GM13977 (cell line): ENCODE results near the gene HNRNPH3.
"Not testable (repeated sequence)": the region's sequence is repeated elsewhere in the genome, so short reads cannot be mapped to it uniquely, and the experiment has no call there.

Experiments used
- DNase-seq: peaks from one replicate; pipeline ENCODE4 v3.0.0; 2012; ENCODE audit warnings: low spot score
- in situ Hi-C: fragments of 300-500 bp; cut with MboI; formaldehyde crosslinking; loops from one replicate; pipeline ENCODE4 v1.12.0; 2022; ENCODE audit warnings: low sequenced_read_pairs, low pct_unique_long_range_greater_than_20kb, mixed read lengths, inconsistent platforms; ENCODE audit not compliant: unreplicated experiment
- TF ChIP-seq, protein P1 (sequence below): IDR thresholded peaks from 2 replicates; pipeline ENCODE4 v1.5.1; 2012; ENCODE audit warnings: mild to moderate bottlenecking, control low read depth; ENCODE audit not compliant: insufficient read depth; ENCODE audit errors: extremely low read depth, missing control alignments

The HNRNPH3 gene

DNA sequence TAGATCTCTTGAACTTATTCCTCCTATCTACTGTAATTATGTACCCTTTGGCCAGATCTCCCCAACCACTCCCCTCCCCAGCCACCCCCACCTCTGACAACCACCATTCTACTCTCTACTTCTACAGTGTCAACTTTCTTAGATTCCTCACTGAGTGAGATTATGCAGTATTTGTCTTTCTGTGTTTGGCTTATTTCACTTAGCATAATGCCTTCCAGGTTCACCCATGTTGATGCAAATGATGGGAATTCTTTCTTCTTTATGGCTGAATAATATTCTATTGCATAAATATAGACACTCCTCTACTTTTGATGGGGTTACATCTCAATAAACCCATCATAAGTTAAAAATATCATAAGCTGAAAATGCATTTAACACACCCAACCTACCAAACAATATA is 21.3 kb upstream of the HNRNPH3 start:
- TF ChIP-seq, protein P1, sequence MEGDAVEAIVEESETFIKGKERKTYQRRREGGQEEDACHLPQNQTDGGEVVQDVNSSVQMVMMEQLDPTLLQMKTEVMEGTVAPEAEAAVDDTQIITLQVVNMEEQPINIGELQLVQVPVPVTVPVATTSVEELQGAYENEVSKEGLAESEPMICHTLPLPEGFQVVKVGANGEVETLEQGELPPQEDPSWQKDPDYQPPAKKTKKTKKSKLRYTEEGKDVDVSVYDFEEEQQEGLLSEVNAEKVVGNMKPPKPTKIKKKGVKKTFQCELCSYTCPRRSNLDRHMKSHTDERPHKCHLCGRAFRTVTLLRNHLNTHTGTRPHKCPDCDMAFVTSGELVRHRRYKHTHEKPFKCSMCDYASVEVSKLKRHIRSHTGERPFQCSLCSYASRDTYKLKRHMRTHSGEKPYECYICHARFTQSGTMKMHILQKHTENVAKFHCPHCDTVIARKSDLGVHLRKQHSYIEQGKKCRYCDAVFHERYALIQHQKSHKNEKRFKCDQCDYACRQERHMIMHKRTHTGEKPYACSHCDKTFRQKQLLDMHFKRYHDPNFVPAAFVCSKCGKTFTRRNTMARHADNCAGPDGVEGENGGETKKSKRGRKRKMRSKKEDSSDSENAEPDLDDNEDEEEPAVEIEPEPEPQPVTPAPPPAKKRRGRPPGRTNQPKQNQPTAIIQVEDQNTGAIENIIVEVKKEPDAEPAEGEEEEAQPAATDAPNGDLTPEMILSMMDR, result no peak
- no peak for DNase-seq
- in situ Hi-C loops, result loop anchor here (25.0 kb wide), 1 partner anchor 448 kb away; no protein-coding TSS in a partner anchor

GRCh38 chr10:68314930-68315329 is 16.9 kb upstream of the HNRNPH3 start:
- not testable (repeated sequence) for DNase-seq
- in situ Hi-C loops, result loop anchor here (25.0 kb wide), 1 partner anchor 453 kb away; no protein-coding TSS in a partner anchor

DNA sequence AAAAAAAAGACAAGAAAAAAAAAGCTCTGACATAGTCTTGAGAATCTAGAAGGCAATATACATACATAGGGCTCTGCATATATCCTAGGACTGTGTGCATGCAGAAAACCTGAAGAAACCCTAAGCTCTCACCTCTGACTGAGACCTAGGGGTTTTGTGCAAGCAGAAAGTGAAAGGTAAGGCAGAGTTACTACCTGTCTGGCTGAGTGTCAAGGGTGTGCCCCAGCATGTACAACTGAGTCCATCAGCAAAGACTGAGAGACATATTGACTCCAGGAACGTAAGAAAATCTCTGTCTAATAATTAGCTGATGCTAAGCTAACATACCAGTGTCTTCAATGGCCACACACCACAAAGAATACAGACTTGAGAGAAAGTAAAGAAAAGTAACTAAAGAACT is 16.3 kb upstream of the HNRNPH3 start:
- DNase-seq, result no peak
- TF ChIP-seq, protein P1, result no peak
- in situ Hi-C loops, result loop anchor here (25.0 kb wide), 1 partner anchor 453 kb away; no protein-coding TSS in a partner anchor

DNA sequence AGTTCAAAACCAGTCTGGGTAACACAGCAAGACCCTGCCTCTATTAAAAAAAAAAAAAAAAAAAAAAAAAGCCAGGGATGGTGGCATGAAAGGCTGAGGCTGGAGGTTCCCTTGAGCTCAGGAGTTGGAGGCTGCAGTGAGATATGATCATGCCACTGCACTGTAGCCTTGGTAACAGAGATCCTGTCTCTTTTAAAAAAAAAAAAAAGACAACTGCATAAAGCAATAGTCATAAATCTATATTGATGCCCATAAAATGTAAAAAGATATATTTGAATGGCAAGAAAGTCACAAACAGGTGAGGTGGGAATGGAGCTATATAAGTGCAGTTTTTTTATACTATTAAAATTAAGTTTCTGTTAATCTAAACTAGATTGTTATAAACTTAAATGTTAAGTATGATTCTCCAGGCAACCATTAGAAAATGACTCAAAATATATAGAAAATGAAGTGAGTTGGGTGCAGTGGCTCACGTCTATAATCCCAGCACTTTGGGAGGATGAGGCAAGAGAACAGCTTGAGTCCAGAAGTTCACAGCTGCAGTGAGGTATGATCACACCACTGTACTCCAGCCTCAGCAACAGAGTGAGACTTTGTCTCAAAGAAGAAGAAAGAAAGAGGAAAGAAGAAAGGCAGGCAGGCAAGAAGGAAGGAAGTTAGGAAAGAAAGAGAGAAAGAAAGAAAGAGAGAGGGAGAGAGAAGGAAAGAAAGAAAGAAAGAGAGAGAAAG is 13.4 kb upstream of the HNRNPH3 start:
- TF ChIP-seq, protein P1, result no peak
- in situ Hi-C loops, result loop anchor here (25.0 kb wide), 1 partner anchor 456 kb away; no protein-coding TSS in a partner anchor
- DNase-seq, result no peak

- in situ Hi-C loops, result loop anchor here (25.0 kb wide), 1 partner anchor 462 kb away; no protein-coding TSS in a partner anchor
- not testable (repeated sequence) for DNase-seq
These were observed 7.5 kb upstream of the HNRNPH3 start for GRCh38 chr10:68324396-68324795.

DNA sequence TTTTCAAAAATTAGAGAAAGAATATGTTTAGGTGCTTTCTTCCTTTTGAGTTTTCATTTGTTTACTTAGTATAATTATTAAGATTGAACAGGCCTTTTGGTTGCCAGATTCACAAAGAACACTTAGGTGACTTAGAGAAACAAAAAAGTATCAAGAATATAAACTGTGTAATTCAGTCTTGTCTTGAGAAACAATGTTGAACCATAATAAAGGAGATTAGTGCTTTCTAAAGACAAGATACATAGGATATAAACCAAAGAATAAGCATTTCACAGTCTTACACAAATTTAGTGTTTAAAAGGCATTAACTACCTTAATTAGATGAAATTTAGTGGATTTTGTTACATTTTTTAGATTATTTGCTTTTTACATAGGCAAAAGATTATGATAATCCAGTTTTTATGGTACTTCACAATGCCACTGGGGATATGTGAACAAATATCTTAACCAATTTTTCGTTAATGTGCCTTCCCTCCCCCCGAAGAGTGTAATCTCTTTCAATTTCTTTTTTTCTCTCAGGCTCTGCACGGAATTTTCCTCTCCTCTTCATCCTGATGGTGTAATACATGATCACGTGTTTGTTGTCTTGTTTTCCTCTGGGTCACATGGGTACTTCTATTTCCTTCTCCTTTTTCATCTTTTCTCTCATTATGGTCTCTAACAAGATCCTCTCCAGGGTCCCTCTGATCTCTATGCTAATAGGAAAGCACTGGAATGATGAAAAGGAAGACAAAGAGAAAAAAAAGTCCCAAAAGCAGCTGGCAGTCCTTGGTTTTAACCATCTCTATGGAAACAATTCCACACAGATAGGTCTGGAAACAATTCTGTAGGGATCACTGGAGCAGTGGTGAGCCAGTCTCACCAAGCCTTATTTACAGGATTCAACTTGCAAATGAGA is 3.7 kb upstream of the HNRNPH3 start:
- in situ Hi-C loops, result no loop called here
- TF ChIP-seq, protein P1, result no peak
- no peak for DNase-seq

DNA sequence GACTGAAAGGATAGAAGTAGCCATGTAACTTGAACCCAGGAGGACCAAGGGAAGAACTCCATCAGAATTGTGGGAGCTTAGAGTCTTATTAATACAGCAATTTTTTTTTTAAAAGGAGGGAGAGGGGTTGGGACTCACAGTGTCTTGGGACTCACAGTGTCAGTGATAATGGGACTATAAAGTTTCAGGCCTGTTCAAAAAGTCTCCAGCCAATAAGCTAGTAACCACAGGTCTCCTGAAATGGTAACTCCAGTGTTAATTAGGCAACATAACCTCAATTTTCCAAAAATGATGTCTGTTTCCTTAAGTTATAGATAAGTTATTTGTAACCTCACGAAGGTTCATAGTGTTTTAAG is 2.4 kb upstream of the HNRNPH3 start:
- no peak for DNase-seq
- TF ChIP-seq, protein P1, result no peak
- in situ Hi-C loops, result no loop called here
